Fibroblast of peridontal ligament (primary cell): ENCODE measurements around the gene CLCN6.

ENCODE experiments used
- DNase-seq: peaks from one replicate; pipeline ENCODE4 v3.0.0-alpha.2; 2010; ENCODE audit errors: extremely low read depth

The CLCN6 gene

DNA sequence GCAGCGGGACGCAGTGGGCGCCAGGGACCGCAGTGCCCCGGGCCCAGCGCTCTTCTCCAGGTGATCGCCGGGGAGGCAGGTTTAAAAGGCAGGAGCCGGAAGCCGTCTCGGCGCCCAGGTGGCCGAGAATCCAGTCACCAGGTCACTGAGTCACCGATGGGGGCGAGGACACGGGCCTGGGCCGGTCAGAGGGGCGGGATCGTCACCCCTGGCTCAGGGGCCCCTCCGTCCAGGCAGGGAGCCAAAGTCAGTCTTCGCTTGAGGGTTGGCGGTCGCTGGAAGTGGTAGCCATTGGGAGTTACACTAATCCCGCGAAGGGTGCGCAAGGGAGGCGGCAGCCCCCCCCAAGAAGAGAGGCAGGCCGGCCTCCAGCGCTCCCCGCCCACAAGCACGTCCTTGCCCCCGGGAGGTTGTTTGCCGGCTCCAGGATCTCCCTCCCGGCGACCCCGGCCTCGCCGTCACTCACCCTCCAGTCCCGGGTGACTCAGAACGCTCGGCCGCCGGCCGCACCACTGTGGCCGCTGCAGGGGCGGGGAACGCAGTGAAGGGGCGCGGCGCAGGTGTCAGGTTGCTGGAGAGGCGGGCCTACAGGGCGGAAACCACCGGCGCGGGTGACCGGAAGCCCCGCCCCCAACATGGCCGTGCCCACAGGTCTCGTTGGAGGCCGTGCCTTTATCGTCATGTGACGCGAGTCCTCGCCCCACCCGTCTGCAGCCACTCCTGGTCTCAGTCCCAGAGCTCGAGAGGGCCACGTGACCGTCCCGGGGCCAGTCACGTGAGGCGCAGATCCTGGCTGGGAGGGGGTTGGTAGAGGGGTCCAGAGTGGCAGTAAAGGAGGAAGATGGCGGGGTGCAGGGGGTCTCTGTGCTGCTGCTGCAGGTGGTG is at the start of gene CLCN6, which contains the start of gene MTHFR:
Gene CLCN6, plus strand, starts transcription at position 770 of the 885 bp plus-strand sequence. Its CDS starts 72 bp downstream, at position 842.
Gene MTHFR, minus strand, starts transcription at position 543 of the 885 bp plus-strand sequence. CDS start 2,848 bp downstream, outside the sequence.
- peak; percentile 98 for DNase-seq

DNA sequence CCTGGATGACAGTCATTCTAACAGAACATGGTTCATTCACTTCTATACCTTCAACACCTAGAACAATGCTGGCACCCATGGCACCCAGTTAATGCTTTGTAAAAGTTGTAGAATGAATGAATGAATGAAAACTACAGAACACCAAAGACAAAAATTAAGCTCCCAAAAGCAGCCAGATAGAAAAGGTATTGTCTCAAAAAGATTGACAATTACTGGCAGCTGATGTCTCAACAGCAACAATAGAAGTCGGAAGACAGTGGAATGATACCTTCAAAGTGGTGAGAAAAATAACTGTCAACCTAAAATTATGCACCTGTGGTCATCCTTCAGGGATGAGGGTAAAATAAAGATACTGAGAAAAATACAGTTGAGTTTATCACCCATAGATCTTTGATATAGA is 48.9 kb upstream of the CLCN6 start:
- no peak for DNase-seq

DNA sequence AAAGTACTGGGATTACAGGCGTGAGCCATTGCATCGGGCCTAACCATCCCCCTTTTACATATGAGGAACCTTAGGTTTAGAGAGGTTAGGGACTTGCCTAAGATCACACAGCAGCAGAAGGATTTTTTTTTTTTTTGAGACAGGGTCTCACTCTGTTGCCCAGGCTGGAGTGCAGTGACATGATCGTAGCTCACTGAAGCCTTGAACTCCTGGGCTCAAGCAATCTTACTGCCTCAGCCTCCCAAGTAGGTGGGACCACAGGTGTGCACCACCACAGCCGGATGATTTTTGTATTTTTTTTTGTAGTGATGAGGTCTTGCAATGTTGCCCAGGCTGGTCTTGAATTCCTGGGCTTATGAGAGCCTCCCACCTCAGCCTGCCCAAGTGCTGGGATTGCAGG is 46.2 kb upstream of the CLCN6 start:
- DNase-seq, result no peak

DNA sequence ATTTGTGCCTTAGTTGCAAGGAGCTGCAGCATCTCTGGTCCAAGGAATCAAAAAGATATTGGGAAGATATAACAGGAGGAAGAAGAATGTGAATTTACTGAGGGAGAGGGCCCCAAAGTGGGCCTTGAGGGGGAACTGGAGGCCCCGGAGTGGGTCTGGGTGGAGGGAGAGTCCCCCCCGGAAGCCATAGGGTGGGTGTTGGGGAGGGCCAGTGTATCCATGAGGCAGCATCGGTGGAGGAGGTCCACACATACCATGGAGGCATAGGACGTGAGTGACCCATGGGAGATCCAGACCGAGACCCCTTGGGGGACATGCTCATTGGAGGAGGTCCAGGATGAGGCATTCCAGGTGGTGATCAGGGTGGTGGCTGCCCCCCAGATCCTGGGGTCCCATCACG is 44.7 kb upstream of the CLCN6 start:
- no peak for DNase-seq

- DNase-seq, result no peak
Measured at GRCh38 chr1:11761988-11762406, 44.0 kb upstream of the CLCN6 start, which contains the start of gene C1orf167. Gene C1orf167, plus strand, starts transcription at chr1:11762193. Its CDS starts 2,208 bp downstream, at chr1:11764401.

- DNase-seq, result no peak
Measured at GRCh38 chr1:11764115-11764514, 41.9 kb upstream of the CLCN6 start.

GRCh38 chr1:11764519-11764918 is 41.5 kb upstream of the CLCN6 start:
- DNase-seq, result no peak

DNA sequence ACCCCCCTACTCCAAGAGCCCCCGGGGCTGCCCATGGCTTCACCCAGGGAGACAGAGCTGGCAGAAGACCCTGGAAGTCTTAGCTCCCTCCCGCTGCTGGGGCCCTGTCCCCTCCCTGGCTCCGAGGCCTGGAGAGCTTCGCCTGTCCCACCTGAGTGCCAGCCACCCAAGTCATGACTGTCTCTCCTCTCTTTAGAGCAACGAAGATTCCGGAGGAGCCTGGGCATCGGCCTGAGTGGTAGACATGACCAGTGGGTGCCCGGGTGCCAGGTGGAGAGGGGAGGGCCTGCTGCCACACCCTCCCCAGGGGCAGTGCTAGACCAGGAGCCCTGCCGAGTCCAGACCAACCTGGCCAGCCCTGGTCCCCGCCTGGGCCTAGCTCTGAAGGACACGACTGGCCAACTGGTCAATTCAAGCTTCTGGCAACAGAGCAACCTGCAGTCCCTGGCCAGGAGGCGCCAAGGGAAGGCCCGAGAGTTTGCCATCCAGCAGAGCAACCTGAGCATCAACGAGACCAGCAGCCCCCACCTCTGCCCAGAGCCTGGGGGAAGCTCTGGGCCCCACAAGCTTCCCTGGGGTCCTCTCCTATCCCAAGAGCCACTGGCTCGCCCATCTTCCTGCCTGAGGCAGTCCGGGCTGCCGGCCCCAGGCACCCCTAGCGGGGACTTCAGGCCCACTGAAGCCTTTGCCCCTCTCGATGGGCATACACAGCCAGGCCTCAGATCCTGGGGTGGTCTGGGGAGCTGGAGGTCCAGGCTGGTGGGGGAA is 40.1 kb upstream of the CLCN6 start:
- DNase-seq, result no peak

DNA sequence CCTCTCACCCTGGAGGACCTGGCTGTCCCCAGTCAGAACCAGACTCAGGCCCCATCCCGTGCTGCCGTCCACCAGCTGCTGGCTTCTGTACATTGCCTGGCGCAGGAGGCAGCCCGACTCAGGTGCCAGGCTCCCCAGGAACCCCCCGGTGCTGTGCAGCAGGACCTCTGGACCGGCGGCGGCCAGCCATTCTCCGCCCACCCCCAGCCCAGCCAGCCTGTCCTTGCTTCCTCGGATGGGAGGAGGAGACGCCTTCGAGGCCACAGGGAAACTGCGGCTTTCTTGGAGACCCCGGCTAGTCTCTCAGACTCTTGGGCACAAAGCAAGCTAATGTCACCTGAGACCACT is 39.6 kb upstream of the CLCN6 start:
- DNase-seq, result no peak

GRCh38 chr1:11767922-11768704 is 37.9 kb upstream of the CLCN6 start:
- DNase-seq, result peak; percentile 24

DNA sequence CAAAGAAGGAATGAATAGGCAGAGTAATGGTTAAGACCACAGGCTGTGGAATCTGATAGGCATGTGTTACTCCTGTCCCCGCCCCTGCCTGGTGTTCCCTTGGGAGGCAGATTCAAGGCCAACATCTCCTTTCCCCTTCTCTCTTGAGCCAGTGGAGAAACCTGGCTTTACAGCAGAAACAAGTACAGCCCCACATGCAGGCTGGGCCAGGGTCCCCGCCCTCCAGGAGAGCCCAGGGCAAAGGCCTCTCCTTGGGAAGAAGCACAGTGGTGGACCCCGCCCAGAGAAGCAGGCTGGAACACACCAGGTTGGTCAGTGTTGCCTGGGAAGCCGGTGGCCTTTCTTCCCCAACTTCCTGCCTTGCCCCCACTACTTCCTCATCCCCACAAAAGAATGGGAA is 37.2 kb upstream of the CLCN6 start:
- peak; percentile 22 for DNase-seq

DNA sequence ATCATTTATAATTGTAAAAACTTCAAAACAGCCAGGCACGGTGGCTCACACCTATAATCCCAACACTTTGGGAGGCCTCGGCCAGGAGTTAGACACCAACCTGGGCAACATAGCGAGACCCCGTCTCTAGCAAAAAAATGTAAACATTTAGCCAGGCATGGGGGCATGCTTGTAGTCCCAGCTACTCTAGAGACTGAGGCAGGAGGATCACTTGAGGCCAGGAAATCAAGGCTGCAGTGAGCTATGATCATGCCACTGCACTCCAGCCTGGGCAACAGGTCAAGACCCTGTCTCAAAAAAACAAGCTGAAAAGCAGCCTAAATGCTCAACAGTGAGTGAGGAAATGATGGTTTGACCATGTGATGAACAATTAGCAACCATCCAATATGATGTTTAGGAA is 36.7 kb upstream of the CLCN6 start:
- no peak for DNase-seq

GRCh38 chr1:11770011-11770410 is 36.0 kb upstream of the CLCN6 start:
- peak; percentile 54 for DNase-seq

- DNase-seq, result no peak
Measured at GRCh38 chr1:11771481-11772043, 34.4 kb upstream of the CLCN6 start.

DNA sequence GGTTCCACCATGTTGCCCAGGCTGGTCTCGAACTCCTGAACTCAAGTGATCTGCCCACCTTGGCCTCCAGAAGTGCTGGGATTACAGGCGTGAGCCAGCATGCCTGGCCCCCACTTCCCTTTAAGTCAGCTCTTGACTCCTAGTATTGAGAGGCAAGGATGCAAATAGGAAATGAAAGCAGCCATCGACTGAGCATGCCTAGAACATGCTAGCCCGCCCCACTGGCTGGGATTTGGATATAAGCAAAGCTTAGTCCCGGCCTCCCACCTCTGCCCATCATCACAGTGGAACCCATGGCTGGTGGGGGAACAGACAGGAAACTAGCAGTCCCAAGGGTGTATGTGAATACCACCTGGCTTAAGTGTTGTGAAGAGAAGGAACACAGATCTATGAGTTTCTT is 33.5 kb upstream of the CLCN6 start:
- DNase-seq, result no peak

- no peak for DNase-seq
Measured at GRCh38 chr1:11774753-11775152, 31.2 kb upstream of the CLCN6 start.

DNA sequence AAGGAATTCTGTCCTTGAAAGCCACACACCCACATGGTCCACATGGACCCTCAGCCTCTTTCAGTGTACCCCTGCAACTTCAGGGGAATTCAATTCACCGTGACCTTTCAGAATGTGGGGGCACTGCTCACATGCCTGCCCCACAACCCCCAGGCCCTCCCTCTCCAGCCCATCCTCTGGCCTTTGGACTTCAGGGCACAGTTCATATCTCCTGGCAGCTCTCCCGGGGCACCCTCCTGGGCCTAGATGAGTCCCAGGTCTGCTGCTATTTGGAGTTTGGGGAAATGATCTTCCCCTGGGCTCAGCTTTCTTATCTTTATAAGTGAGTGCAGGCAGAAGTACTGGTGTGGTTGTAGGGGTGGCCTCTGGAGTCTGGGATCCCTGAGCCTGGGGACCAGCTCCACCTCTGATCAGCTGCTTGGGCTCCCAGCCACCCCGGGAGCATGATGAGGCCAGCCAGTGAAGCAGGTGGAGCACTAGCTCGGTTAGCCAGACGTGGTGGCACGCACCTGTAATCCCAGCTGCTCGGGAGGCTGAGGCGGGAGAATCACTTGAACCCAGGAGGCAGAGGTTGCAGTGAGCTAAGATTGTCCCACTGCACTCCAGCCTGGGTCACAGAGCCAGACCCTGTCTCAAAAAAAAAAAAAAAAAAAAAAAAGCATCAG is 28.2 kb upstream of the CLCN6 start:
- DNase-seq, result no peak

DNA sequence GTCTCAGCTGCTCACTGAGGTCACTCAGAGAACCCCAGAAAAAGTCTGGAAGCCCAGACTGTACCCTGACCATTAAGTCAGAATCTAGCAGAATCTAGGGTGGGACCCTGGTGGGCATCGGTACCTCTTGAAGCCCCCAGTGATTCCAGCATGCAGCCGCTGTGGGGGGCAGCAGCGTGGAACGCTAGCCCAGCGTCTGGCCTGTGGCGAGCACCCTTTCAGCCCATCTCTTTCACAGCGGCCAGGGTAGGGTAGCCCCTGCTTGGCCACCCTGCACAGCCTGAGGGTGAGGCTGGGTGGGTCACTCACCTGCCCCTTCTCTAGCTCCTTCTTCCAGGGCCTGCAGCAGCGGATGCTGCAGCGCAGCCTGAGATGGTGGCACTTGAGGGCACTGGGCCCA is 27.7 kb upstream of the CLCN6 start:
- no peak for DNase-seq

DNA sequence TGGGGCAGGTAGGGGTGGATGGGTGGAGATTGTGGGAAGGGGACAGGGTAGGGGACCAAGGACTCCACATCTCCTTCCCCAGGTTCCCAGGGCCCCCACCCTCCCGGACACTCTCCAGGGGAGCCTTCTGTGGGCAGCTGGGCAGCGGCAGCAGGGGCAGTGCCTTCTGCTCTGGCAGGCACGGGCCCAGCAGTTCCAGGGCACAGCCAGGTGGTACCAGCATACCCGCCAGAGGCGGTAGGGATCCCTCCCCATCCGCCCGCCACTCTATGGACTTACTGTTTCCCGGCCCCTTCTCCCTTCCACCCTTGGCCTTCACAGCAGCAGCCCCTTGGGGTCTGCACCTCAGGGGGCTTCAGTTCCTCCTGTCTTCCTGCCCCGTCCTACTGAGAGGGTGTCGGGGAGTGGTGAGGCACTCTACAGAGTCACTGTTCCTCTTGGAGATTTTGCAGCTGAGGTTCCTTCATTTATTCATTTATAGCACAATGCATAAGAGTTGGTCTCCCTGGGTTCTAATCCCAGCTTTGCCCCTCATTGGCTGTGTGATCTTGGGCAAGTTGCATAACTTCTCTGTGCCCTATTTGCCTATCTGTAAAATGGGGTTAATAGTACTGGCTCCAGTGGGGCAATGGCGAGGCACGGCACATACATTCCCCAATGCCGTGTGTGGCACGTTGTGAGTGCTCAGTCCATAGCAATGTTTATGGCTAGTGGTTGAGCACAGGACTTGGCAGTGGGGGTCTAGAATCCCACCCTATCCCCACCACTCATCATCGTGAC is 27.0 kb upstream of the CLCN6 start:
- DNase-seq, result no peak

DNA sequence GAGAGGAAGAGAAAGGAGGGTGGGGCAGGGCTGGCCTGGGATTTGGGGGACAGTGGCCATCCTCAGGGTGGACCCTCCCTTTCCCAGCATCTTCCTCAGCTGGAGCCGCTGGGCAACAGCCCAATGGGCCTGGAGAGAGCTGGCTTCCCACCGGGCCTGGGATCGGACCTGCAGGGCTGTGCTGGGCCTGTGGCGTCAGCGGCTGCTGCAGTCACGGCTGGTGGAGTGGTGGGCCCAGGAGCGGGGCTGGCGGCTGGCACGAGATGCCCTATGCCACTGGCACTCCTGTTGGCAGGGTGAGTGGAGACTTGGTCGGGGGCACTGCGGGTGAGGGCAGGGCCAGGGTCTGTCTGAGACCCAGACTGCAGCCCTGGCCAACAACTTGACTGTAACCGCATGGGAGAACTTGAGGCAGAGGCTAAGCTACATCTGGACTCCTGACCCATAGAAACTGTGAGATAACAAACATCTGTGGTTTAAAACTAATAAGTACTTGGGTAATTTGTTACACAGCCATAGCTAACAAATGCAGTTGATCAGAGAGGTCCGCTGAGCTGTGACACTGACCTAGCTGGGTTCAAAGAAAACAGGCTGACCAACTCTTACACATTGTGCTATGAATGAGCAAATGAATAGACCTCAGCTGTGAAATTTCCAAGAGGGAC is 26.1 kb upstream of the CLCN6 start:
- no peak for DNase-seq
